HG02852 (cell line): ENCODE data around the gene PTGIS.

Experiments used
- ATAC-seq: cut with Tn5 transposase; IDR thresholded peaks from one replicate; pipeline ENCODE4 v1.9.1; 2021; ENCODE audit warnings: mild to moderate bottlenecking, moderate library complexity; ENCODE audit not compliant: unreplicated experiment

The PTGIS gene

DNA sequence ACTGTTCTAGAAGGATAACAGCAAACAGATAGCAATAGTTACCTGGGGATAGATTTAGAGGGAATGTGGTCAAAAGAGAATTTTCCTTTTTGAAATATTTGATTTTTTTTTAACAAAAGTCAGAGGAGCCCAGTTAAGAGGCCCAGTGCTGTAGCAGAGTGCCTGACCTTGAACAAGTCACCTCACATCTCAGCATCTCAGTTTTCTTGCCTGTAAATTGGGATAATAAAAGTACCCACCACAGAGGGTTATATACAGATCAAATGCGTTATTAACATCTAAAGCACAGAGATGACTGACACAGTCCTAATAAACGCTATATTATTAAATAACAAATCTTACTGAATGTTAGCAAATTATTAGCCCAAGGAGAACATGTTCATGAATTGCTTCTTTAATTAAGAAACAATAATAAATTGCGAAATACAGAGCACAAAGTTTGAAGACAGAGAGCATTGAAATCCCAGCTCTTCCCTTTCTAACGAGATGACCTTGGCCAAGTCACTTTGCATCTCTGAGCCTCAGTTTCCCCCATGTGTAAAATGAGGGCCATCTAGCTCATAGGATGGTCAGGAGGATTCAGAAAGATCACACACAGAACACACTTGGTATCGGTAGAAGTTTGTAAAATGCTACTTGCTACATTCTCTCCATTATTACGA lies 35.5 kb downstream of the PTGIS start:
- ATAC-seq: no peak

- no peak for ATAC-seq
These were observed 38.5 kb downstream of the PTGIS start for GRCh38 chr20:49529470-49529869.

- ATAC-seq: no peak
These were observed 41.4 kb downstream of the PTGIS start for GRCh38 chr20:49526568-49526967.

DNA sequence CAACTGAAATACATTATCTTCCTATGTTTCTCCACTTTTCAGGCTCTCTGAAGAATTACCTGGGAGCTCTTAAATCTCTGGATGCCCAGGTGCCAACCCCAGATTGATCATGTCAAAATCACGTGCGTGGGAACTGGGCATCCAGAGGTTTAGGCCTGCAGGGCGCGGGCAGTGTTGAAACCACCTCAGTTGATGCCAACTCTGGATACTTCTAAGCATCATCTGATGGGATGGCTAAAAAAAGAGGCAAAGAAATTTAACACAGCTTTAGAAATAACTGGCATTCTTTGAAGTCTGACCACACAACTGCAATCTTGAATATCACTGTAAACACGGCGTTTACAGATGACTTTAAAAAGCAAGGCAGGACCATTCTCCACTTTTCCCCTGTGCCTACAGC lies 41.9 kb downstream of the PTGIS start:
- no peak for ATAC-seq

- ATAC-seq: no peak
These were observed 44.1 kb downstream of the PTGIS start for GRCh38 chr20:49523767-49524360.

DNA sequence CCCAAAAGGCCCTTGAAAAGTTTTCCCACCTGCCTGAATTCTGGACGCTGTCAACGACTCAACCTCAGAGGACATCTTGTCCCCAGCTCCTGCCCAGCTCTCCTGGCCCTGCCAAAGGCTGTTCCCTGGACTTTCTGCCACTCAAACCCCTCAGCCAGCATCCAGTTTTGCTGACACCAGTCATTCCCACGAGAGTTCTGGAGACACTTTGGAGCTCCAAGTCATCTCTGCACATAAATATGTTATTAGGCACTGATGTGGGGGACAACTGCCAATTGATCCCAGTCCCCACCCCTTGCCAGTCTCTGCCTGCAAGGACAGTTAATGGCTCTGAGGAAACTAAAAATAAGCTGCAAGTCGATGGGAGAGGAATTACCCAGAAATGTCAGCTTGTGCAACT lies 46.6 kb downstream of the PTGIS start:
- ATAC-seq: no peak

- ATAC-seq: no peak
These were observed 48.1 kb downstream of the PTGIS start for GRCh38 chr20:49519777-49520359.

GRCh38 chr20:49519212-49519712 lies 48.7 kb downstream of the PTGIS start:
- no peak for ATAC-seq

- ATAC-seq: no peak
These were observed 49.4 kb downstream of the PTGIS start for GRCh38 chr20:49518576-49518975.

DNA sequence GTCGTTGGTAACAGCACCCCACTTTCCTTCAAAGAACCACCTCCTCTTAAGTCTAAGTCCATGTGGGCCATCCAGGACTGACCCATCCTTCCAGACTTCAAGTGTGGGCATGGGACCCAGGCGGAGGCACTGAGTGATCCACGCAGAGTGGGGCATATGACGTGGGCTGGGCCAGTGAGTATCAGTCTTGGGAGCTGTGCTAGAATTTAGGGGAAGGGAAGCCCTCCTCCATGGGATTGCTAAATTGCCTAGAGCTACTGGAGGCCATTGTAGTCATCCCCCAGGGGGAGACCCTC lies 50.2 kb downstream of the PTGIS start:
- ATAC-seq: no peak

DNA sequence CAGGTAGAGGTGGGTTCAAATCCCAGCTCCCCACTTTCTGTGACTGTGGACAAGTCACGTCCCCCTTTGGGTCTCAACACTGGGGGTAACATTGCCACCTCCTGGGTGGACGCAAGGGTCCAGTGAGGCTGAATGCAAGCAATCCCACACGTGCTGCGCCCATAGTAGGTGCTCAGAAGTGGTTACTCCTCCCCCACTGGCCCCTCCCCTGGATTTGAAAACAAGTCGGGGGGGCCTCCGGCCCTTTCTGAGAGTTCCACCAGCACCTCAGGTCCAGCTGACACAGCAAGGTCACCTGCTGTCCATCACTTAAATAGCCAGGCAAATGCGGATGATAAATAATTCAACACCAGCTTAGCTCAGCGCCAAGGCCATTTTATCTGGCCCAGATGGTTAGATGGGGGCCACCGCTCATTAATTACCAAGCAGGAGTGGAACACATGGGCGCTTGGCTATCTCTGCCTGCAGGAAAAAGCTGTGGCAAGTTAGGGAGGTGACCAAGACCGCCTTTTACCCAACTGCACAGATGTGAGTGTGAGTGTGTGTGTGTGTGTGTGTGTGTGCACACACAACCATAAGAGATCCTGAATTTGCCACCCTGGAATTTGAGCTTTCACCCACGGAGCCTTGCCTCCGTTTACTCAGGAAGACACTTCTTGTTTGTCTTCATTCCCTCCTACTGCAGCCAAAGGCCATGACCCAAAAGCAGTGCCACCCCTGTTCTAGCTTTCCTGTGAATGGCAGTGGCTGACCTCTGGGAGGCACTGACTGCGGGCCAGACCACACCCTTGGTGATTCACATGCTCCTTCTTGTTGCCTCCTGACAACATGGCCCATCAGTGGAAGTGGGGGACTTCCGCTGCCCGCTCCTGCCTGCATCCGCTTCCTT lies 50.8 kb downstream of the PTGIS start:
- no peak for ATAC-seq

GRCh38 chr20:49515586-49515985 lies 52.4 kb downstream of the PTGIS start:
- ATAC-seq: no peak

- ATAC-seq: no peak
These were observed 54.4 kb downstream of the PTGIS start for GRCh38 chr20:49513517-49513916.

- no peak for ATAC-seq
These were observed 54.9 kb downstream of the PTGIS start for GRCh38 chr20:49513009-49513408.

DNA sequence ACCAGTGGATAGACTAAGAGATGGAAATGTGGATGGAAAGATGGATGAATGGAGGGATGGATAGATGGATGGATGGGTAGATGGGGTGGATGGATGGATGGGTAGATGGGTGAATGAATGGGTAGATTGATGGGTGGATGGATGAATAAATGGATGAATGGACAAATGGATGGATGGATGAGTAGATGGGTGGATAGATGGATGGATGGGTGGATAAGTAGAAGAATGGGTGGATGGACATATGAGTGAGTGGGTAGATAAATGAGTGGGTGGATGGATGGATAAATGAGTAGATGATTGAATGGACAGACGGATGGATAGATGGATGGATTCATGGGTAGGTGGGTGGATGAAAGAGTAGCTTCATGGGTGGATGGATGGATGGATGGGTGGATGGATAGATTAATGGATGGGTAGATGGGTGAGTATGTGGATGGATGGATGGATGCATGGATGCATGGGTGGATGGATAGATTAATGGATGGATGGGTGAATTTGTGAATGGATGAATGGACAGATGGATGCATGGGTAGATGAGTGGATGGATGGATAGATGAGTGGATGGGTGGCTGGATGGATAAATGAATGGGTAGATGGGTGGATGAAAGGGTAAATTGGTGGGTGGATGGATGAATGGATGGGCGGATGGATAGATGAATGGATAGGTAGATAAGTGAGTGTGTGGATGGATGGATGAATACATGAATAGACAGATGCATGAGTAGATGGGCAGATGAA lies 56.0 kb downstream of the PTGIS start:
- no peak for ATAC-seq

GRCh38 chr20:49510562-49511122 lies 57.3 kb downstream of the PTGIS start:
- ATAC-seq: no peak

DNA sequence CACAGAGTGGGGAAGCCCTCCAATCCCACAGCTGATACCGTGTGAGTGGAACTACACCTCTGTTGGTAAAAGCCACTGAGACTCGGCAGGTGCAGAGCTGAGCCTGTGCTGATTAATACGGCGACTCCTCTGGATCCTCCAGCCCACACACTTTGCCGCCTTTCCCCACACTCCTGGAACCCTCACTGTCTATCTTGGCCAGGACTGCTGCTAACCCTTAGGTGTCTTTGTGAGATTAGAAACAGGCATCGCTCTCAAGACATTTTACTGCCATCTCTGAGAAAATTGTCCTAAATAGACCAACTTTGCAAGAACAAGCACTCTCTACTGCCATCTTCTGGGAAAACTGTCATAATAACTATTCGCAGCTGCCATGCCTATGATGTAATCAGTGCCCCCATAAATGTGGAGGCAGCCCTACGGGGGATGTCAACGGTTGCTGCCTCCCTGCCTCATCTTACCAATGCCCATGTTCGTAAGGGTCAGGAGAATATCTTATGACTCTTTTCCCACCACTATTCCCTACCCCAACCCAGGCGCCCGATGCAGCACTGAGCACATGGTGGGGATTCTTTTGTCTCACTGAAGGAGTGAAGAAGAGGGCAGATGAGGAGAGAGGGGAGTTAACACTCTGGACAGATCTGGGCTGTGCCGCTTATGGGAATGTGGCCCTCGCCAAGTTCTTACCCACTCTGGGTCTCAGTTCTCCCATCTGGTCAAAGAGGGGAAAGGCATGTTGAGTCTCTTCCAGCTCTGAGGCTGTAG lies 59.3 kb downstream of the PTGIS start:
- ATAC-seq: no peak

- ATAC-seq: no peak
These were observed 60.0 kb downstream of the PTGIS start for GRCh38 chr20:49507741-49508434.

DNA sequence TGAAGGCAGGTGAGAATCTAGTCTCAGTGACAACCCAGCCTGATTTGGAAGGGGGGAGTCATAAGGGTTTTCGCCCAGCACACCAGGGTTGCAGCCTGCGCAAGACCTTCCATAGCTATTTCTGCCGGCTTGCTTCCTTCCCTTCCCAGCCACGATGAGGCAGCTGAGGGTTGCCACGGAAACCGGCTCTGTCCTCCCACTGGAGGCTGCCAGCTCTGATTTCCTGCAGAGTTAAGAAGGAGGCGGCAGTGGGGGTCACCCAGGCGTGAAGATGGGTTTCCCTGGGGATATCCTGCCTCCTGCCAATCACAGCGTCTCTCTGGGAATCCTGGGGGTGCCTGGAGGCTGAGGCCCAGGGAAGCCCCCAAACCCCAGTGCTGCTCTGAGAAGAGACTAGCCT lies 62.4 kb downstream of the PTGIS start:
- no peak for ATAC-seq
